Measurements from ENCODE around the gene KRTAP17-1.

Gene KRTAP17-1

GRCh38 chr17:41339571-41340172 lies 24.2 kb upstream of the KRTAP17-1 start:
- in situ Hi-C loops (cut with HindIII; ENCODE audit: low sequenced_read_pairs) = loop anchor here (10.0 kb wide), 1 partner anchor 215 kb away; no protein-coding TSS in a partner anchor
- TF ChIP-seq CTCF (IDR thresholded peaks at IDR 0.05; ENCODE audit: low read depth, low read length, missing control alignments) = no peak
- H3K4me3 ChIP-seq (ENCODE audit: low read depth, low read length) = no peak overlapping the region
- DNase-seq (ENCODE audit: low read depth) = no peak

GRCh38 chr17:41338961-41339485 lies 23.5 kb upstream of the KRTAP17-1 start:
- in situ Hi-C loops (cut with HindIII; ENCODE audit: low sequenced_read_pairs) = no loop called here
- TF ChIP-seq CTCF (IDR thresholded peaks at IDR 0.05; ENCODE audit: low read depth, low read length, missing control alignments) = no peak
- H3K4me3 ChIP-seq (ENCODE audit: low read depth, low read length) = no peak overlapping the region
- DNase-seq (ENCODE audit: low read depth) = no peak

GRCh38 chr17:41335747-41336146 lies 20.2 kb upstream of the KRTAP17-1 start:
- no peak for TF ChIP-seq CTCF (IDR thresholded peaks at IDR 0.05; ENCODE audit: low read depth, low read length, missing control alignments)
- in situ Hi-C loops (cut with HindIII; ENCODE audit: low sequenced_read_pairs) = no loop called here
- no peak overlapping the region for H3K4me3 ChIP-seq (ENCODE audit: low read depth, low read length)
- no peak for DNase-seq (ENCODE audit: low read depth)

GRCh38 chr17:41334385-41335305 lies 19.1 kb upstream of the KRTAP17-1 start:
- no peak for DNase-seq (ENCODE audit: low read depth)
- no peak overlapping the region for H3K4me3 ChIP-seq (ENCODE audit: low read depth, low read length)
- in situ Hi-C loops (cut with HindIII; ENCODE audit: low sequenced_read_pairs) = no loop called here
- TF ChIP-seq CTCF (IDR thresholded peaks at IDR 0.05; ENCODE audit: low read depth, low read length, missing control alignments) = no peak

- DNase-seq (ENCODE audit: low read depth) = no peak
- in situ Hi-C loops (cut with HindIII; ENCODE audit: low sequenced_read_pairs) = no loop called here
- TF ChIP-seq CTCF (IDR thresholded peaks at IDR 0.05; ENCODE audit: low read depth, low read length, missing control alignments) = no peak
These were observed 18.3 kb upstream of the KRTAP17-1 start for GRCh38 chr17:41333836-41334235.

GRCh38 chr17:41333098-41333497 lies 17.6 kb upstream of the KRTAP17-1 start:
- H3K4me3 ChIP-seq (ENCODE audit: low read depth, low read length) = no peak overlapping the region
- in situ Hi-C loops (cut with HindIII; ENCODE audit: low sequenced_read_pairs) = no loop called here
- no peak for TF ChIP-seq CTCF (IDR thresholded peaks at IDR 0.05; ENCODE audit: low read depth, low read length, missing control alignments)
- no peak for DNase-seq (ENCODE audit: low read depth)

More at GRCh38 chr17:41333836-41334235, 18.3 kb upstream of the KRTAP17-1 start:
- no peak overlapping the region for H3K4me3 ChIP-seq (ENCODE audit: low read depth, low read length)

All from astrocyte of the cerebellum (primary cell).